22Rv1 (cell line): ENCODE data around the gene SLC45A1.

Source experiments
- ZFX ChIP-seq: fragments of 450-650 bp; IDR thresholded peaks from 2 replicates; pipeline ENCODE4 v1.6.1; 2017; ENCODE audit warnings: antibody characterized with exemption, borderline replicate concordance
- TF ChIP-seq, protein P1 (sequence below): fragments of 450-650 bp; IDR thresholded peaks from 2 replicates; pipeline ENCODE4 v1.5.1; 2017; ENCODE audit warnings: mild to moderate bottlenecking

DNA sequence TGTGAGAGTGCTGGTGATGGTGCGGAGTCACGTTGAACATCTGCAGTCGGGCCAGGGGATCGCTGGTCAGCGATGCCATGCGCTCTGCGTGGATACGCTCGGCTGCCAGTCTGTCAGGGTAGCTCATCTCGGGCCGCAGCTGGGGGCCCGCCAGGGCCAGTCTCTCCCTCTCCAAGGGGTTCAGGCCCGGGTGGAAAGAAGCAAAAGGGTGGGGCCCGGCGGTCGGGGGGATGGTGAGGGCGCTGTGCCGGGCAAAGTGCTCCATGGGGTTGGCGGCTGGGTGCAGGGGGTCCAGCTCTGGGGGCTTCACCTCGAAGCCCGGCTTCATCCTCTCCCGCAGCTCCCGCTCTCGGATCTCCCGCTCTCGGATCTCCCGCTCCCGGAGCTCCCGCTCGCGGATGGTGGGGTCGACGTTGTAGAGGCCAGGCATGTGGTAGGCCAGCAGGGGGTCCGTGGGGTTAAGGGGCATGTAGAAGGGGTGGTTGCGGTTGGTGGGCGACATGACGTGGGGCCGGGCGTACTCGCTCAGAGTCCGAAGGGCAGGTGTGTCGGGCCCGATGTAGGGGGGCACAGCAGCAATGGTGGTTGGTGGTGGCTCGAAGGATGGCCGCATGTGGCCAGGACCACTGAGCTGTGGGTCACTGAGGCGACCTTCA lies 40.5 kb downstream of the SLC45A1 start:
- TF ChIP-seq, protein P1, sequence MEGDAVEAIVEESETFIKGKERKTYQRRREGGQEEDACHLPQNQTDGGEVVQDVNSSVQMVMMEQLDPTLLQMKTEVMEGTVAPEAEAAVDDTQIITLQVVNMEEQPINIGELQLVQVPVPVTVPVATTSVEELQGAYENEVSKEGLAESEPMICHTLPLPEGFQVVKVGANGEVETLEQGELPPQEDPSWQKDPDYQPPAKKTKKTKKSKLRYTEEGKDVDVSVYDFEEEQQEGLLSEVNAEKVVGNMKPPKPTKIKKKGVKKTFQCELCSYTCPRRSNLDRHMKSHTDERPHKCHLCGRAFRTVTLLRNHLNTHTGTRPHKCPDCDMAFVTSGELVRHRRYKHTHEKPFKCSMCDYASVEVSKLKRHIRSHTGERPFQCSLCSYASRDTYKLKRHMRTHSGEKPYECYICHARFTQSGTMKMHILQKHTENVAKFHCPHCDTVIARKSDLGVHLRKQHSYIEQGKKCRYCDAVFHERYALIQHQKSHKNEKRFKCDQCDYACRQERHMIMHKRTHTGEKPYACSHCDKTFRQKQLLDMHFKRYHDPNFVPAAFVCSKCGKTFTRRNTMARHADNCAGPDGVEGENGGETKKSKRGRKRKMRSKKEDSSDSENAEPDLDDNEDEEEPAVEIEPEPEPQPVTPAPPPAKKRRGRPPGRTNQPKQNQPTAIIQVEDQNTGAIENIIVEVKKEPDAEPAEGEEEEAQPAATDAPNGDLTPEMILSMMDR = no peak
- no peak for TF ChIP-seq ZFX
